Activated CD8-positive, alpha-beta memory T cell treated with anti-CD3 and anti-CD28 coated beads for 48 hours (primary cell): ENCODE results near the gene NDE1.
"Not testable (repeated sequence)": the region's sequence is repeated elsewhere in the genome, so short reads cannot be mapped to it uniquely, and the experiment has no call there.

ENCODE experiments used
- DNase-seq, 3 experiments: peaks; one replicate each; pipeline ENCODE4 v3.0.0-alpha.2; 2020; ENCODE audit warnings: low read depth in 2 of 3, low spot score in 2 of 3

The NDE1 gene

GRCh38 chr16:15650019-15650697 is at the start of gene NDE1:
NDE1 (plus strand) TSS chr16:15650245; CDS start chr16:15664779, 14,534 bp downstream.
- peak; percentile 72 to 78 (median 76) for DNase-seq

- DNase-seq = no peak
These were observed 48.7 kb upstream of the NDE1 start for GRCh38 chr16:15601212-15601879.

GRCh38 chr16:15602285-15603044 is 47.6 kb upstream of the NDE1 start:
- no peak for DNase-seq

- DNase-seq = no peak
These were observed 45.3 kb upstream of the NDE1 start for GRCh38 chr16:15604460-15605440.

- no peak for DNase-seq
These were observed 44.1 kb upstream of the NDE1 start for GRCh38 chr16:15605839-15606517.

GRCh38 chr16:15606518-15607220 is 43.4 kb upstream of the NDE1 start:
- no peak for DNase-seq

- DNase-seq = not testable (repeated sequence)
These were observed 42.8 kb upstream of the NDE1 start for GRCh38 chr16:15607221-15607699.

GRCh38 chr16:15607700-15608396 is 42.2 kb upstream of the NDE1 start:
- no peak for DNase-seq

- DNase-seq = no peak
These were observed 41.4 kb upstream of the NDE1 start for GRCh38 chr16:15608398-15609285.

GRCh38 chr16:15609286-15609649 is 40.8 kb upstream of the NDE1 start:
- DNase-seq = no peak

GRCh38 chr16:15610369-15610871 is 39.6 kb upstream of the NDE1 start:
- no peak for DNase-seq

GRCh38 chr16:15611610-15612009 is 38.4 kb upstream of the NDE1 start:
- DNase-seq = no peak

GRCh38 chr16:15613676-15614075 is 36.4 kb upstream of the NDE1 start:
- DNase-seq = no peak

GRCh38 chr16:15616012-15616411 is 34.0 kb upstream of the NDE1 start:
- DNase-seq = no peak

- no peak for DNase-seq
These were observed 33.4 kb upstream of the NDE1 start for GRCh38 chr16:15616475-15617165.

GRCh38 chr16:15617901-15618300 is 32.1 kb upstream of the NDE1 start:
- DNase-seq = no peak

- DNase-seq = no peak
These were observed 31.7 kb upstream of the NDE1 start for GRCh38 chr16:15618392-15618791.
